ENCODE measurements around the gene SYNDIG1L.
"Not testable (repeated sequence)": the region's sequence is repeated elsewhere in the genome, so short reads cannot be mapped to it uniquely, and the experiment has no call there.

Gene SYNDIG1L

DNA sequence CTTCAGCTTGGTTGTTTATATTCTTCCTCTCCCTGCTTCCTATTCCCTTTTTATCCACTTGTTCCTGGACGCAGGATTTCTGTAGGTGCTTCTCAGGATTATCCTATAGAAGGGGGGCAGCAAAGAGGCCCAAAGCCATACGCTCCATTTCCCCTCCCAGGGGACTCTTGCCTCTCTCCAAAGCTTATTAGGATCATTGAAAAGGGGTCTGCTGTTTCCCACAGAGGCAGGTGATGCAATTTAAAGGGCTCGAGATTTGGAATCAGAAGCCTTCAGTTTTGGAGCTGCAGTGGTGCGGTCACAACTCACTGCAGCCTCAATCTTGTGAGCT, 31.5 kb upstream of the SYNDIG1L start:
- CTCF ChIA-PET: interaction anchor here (1.3 to 2.0 kb wide), 3 partner anchors 10 to 35 kb away, joined by 3 to 8 read pairs (median 4); partner anchors contain the start of genes ISCA2 and NPC2

GRCh38 chr14:74456684-74457564, 30.9 kb upstream of the SYNDIG1L start:
- ChIA-PET POLR2A (no interaction called here), CTCF (interaction anchor here (0.9 to 1.5 kb wide), 3 partner anchors 11 to 36 kb away, joined by 3 to 4 read pairs (median 3); partner anchors contain the start of genes ISCA2 and NPC2)
- DNase-seq (ENCODE audit: extremely low spot score): no peak
- no peak for TF ChIP-seq CTCF (IDR thresholded peaks at IDR 0.05; ENCODE audit: control extremely low read depth, extremely low read depth, low read depth, missing control alignments)

More for the DNA sequence above, 31.5 kb upstream of the SYNDIG1L start:
- DNase-seq (ENCODE audit: extremely low spot score): no peak
- no peak for TF ChIP-seq CTCF (IDR thresholded peaks at IDR 0.05; ENCODE audit: control extremely low read depth, extremely low read depth, low read depth, missing control alignments)
- POLR2A ChIA-PET: no interaction called here

DNA sequence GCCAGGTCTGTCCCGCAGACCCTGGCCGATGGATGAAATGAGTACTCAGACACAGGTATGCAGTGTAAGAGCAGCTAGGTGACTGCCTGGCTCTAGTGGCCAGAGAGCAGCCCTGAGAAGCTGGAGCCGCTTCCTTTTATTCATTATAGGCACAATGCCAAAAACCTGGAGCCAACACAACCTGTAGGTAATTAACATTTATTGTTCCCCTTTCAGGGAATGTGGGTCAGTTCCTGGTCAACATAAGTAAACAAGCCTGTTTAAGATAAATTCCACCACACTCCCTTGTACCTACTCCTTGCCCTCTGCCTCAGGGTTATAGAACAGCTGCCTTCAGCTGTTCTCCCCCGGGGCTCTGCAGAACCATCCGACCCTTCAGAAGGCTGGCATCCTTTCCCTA, 28.4 kb upstream of the SYNDIG1L start:
- DNase-seq (ENCODE audit: extremely low spot score): not testable (repeated sequence)

DNA sequence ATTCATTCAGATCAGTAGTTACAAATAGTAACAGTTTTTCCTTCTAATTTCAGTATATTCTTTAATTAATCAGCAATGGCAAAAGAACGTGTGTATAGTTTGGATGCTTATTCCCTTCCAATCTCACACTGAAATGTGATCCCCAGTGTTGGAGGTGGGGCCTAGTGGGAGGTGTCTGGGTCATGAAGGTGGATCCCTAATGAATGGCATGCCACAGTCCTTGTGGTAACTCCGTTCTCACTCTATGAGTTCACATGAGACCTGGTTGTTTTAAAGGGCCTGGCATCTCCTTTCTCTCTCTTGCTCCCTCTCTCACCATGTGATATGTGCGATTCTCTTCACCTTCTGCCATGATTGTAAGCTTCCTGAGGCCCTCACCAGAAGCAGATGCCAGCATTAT, 18.9 kb upstream of the SYNDIG1L start:
- ChIA-PET POLR2A (interaction anchor here (0.6 kb wide), 1 partner anchor 191 kb away, joined by 3 read pairs; no protein-coding TSS in a partner anchor), CTCF (no interaction called here)
- DNase-seq (ENCODE audit: extremely low spot score): no peak
- TF ChIP-seq CTCF (IDR thresholded peaks at IDR 0.05; ENCODE audit: control extremely low read depth, extremely low read depth, low read depth, missing control alignments): no peak

More for the DNA sequence above, 28.4 kb upstream of the SYNDIG1L start:
- POLR2A ChIA-PET: not testable (repeated sequence)
- CTCF ChIA-PET: interaction anchor here (1.3 kb wide), 1 partner anchor 25 kb away, joined by 4 read pairs; no protein-coding TSS in a partner anchor

DNA sequence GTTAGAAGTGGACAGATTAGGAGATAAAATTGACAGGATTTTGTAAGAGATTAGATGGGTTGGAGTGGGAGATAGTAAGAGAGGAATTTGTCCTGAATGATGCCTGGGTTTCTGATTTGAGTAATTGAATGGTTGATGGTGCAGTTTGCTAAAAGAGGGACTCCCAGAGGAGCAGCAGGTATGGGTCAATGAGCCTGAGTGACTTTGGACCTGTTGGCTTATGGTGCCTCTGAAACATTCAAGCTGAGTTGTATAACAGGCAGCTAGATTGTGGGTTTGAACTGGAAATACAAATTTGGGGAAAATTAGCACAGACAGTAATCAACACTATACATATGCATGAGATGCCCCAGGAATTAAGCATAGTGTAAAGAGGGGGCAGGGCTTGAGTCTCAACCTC, 16.7 kb upstream of the SYNDIG1L start:
- ChIA-PET POLR2A (no interaction called here), CTCF (interaction anchor here (1.0 kb wide), 1 partner anchor 14 kb away, joined by 3 read pairs; no protein-coding TSS in a partner anchor)
- no peak for DNase-seq (ENCODE audit: extremely low spot score)
- TF ChIP-seq CTCF (IDR thresholded peaks at IDR 0.05; ENCODE audit: control extremely low read depth, extremely low read depth, low read depth, missing control alignments): no peak

DNA sequence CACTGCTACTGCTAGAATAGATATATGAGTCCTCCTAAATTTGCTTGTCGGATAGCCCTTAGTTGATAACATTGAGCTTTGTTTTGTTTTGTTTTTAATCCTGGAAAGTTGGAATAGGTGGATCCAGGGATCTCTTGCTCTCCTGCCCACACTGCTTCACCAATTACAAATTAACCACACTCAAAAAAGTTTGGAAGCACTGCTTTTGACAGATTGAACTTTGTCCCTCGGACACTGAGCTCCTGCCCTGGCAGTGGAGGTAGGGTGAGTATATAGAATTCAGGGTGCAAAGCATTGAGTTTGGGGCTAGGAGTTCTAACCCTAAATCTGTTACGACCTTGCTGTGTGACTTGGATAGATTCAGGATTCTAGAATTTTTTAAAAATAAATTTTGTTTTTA, 15.1 kb upstream of the SYNDIG1L start:
- no peak for TF ChIP-seq CTCF (IDR thresholded peaks at IDR 0.05; ENCODE audit: control extremely low read depth, extremely low read depth, low read depth, missing control alignments)
- CTCF ChIA-PET: interaction anchor here (1.0 kb wide), 1 partner anchor 22 kb away, joined by 3 read pairs; no protein-coding TSS in a partner anchor
- POLR2A ChIA-PET: no interaction called here
- DNase-seq (ENCODE audit: extremely low spot score): no peak

DNA sequence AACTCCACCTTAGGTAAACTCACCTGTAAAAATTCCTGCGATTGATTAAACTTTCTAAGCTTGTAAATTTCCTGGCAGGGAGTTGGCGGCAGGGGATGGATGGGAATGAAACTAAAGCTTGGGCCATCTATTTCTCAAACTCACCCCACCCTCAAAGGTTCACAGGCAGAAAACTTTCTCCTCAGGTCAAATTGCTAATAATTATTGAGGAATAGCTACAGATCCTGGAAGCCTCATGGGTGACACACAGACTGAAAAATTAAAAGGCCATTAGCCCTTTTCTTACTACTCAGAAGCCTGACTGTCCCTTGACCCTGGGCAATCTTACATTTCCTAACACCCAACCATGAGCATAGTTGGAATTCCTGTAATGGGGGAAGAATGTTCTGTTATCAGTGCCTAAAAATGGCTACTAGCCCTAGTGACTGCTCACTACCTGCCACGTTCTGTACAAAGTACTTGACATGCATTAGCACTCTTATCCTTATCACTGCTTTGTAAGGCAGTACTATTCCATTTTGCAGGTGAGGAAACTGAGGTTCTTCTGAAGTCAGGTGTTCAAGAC, 12.4 kb upstream of the SYNDIG1L start:
- ChIA-PET CTCF (interaction anchor here (0.8 to 1.0 kb wide), 2 partner anchors 27 to 36 kb away, joined by 3 read pairs; no protein-coding TSS in a partner anchor), POLR2A (no interaction called here)
- no peak for DNase-seq (ENCODE audit: extremely low spot score)
- TF ChIP-seq CTCF (IDR thresholded peaks at IDR 0.05; ENCODE audit: control extremely low read depth, extremely low read depth, low read depth, missing control alignments): no peak

Measured in GM10248 (cell line).